ENCODE data around the gene SYNPO2.

SYNPO2 gene

DNA sequence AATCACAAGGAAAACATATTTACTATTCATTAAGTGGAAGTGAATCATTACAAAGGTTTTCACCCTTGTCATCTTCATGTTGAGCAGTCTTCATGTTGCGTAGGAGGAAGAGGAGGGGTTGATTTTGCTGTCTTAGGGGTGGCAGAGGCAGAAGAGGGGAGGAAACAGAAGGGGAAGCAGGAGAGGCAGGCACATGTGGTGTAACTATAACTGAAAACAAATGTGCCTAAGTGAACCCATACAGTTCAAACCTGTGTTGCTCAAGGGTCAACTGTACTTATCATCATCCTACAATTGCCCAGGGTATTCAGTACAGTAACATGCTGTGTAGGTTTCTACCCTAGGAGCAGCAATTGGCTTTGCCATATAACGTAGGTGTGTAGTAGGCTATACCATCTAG, 47.2 kb downstream of the SYNPO2 start:
- no peak for DNase-seq (ENCODE audit: low read depth in 2 of 2)

DNA sequence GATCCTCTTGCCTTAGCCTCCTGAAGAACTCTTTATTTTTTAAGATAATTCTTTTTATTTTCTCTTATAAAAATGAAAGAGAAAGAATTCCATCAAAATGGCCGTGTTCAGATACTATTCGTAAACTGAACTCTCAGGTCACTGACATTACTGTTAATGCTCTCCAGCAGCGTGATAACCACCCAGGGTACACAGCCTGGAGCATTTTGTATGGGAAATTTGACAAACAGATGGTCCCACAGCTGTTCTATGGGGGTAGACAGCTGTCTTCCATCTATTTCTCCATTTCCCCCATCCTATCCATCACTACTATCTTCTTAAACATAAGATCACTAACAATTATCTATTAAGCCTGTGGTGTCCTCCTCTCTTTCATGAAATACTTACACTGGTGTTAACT, 47.8 kb downstream of the SYNPO2 start:
- no peak for DNase-seq (ENCODE audit: low read depth in 2 of 2)

DNA sequence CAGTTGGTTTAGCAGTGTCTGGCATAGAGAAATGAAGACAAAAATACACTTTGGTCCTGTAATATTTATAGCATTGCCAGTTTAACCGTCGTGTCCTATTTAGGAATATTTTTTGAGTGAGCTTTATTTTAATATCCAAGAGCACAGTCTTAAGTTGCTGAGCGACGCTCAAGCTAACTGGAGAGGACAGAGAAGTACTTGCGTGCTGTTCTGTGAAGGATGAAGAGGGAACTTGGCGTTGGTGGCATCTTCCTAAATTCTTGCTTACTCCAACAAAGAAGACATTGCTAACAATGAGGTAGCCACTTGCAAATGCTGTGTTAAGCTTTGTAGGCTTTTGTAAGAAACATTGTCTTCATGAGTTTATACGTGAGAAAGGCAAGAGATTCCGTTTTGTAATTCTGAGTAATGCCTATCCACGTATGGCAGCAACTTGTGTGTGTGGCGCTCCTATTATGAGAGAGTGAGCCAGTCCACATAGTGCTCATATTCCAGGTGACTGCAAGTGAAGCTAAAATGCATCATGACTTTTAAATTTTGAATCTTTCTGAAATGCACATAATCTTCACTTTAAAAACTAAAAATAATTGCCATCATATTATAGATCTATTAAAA, 50.6 kb downstream of the SYNPO2 start:
- no peak for DNase-seq (ENCODE audit: low read depth in 2 of 2)

DNA sequence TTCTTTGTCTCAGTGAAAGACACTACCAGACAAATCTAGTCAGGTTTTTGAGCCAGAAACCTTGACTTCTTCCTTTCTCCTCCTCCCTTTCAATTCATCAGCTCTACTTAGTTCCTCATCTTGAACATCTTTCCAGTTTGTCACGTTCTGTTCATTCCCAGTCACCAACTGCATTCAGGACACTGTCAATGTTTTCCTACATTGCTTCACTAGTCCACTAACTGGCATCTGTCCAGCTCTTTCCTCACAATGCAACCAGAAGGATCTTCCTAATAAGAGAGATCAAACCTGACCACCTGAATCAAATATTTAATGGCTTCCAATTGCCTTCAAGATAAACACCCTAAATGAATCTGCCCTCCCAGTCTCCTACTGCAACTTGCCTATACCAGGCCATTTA, 52.5 kb downstream of the SYNPO2 start:
- DNase-seq (ENCODE audit: low read depth in 2 of 2) = no peak

DNA sequence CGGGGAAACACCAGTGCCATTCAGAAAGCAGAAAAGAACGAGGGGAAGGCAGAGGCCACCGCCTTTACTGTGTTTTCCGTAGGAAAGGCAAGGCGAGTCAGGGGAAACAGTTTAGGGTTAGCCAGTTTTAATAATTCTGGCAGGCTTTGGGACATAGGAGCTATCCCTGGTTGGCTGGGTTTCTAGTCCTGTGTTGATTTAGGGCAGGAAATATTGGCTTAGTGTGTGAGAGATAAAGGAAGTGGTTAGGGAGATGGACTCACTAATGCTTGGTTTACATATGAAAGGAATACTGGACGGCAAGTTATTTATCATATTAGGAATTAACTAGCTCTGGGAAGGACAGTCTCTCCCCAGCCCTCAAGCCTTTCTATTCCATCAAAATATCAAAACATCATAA, 53.1 kb downstream of the SYNPO2 start:
- DNase-seq (ENCODE audit: low read depth in 2 of 2) = no peak

DNA sequence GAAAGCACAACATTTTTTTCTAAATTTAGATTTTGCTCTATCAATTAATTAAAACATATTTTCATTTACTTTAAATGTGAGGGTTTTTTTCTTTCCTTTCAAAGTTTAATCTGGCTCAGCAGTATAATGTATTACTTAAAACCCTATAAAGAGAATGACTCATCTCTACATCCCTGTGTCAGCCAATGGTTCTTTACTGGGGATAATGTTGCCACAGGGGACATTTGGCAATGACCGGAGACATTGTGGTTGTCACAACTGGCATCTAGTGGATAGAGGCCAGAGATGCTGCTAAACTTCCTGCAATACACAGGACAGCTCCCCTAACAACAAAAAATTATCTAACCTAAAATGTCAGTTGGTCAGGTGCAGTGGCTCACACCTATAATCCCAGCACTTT, 53.8 kb downstream of the SYNPO2 start:
- no peak for DNase-seq (ENCODE audit: low read depth in 2 of 2)

DNA sequence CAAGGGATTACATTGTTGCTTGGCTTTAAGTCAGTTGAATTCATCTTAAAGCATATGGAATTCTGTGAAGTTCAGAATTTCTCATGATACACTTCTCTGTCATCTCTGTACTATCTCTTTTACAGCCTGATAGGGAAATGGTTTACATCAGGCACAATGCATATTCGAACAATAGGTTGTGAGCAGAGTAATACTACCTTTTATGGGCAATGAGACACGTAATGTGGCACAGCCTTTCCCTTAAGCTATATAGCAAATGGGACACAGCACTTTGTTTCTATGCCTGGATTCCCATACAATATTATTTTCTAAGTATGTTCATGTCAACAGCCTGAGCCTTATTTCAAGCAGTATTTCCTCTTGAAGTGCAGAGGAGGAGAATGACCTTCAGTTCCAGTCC, 58.4 kb downstream of the SYNPO2 start:
- DNase-seq (ENCODE audit: low read depth in 2 of 2) = no peak

DNA sequence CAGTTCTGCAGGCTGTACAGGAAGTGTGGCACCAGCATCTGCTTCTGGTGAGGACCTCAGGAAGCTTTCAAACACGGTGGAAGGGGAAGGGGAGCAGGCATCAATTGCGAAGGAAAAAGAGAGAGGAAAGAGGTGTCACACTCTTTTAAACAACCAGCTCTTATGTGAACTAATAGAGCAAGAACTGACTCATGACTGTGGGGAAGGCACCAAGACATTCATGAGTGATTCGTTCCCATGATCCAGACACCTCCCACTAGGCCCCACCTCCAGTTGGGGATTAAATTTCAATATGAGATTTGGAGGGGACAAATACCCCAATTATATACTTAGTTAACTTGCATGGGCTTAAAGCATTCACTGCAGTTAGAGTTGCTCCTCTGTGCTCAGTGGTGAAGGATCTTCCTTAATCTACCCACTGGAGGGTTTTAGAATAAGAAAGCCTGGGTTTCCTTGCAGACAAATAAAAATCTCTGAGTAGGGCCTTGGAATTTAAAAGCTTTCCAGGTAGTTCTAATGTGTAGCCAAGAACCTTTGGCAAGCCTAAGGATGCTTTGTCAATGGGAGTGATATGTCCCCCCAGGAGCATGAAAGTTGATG, 60.0 kb downstream of the SYNPO2 start:
- DNase-seq (ENCODE audit: low read depth in 2 of 2) = no peak

DNA sequence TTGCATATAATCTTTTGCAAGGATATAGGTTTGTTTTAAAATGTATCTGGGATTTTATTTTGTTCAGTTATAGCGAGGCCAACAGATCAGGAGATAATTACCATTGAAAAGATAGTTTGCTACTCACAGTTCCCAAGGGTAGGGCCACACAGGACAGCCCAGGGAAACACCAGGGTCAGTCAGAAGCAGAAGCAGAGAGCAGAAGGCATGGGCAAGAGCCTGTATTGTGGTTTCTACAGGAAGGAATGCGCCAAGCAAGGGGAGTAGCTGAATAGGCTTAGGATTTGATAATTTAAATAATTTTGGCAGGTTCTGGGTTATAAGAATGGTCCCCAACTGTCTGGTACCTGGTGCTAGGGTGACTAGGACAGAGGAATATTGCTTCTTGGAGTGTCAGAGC, 61.6 kb downstream of the SYNPO2 start:
- no peak for DNase-seq (ENCODE audit: low read depth in 2 of 2)

DNA sequence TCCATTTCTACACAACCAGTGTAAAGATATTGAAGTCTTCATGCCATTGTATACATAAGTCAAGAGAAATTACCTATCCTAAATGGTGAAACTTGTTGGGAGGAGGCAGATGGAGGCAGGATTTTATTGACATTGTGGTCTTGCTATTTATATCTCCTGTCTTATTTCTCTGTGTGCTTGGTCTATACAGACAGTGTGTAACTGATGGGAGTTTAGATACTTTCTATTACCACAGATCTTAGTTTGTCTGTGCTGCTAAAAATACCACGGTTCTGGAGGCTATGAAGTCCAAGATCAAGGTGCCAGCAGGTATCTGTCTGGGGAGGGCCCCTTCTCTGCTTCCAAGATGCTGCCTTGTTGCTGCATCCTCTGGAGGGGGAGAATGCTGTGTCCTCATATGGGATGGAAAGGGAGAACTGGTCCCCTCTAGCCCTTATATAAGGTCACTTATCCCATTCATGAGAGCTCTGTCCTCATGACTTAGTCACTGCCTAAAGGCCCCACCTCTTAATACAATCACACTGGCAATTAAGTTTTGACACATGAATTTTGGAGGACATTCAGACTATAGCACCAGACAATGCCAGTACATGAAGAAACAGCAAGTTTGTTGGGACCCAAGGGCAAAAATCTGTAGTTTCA, 62.4 kb downstream of the SYNPO2 start:
- no peak for DNase-seq (ENCODE audit: low read depth in 2 of 2)

DNA sequence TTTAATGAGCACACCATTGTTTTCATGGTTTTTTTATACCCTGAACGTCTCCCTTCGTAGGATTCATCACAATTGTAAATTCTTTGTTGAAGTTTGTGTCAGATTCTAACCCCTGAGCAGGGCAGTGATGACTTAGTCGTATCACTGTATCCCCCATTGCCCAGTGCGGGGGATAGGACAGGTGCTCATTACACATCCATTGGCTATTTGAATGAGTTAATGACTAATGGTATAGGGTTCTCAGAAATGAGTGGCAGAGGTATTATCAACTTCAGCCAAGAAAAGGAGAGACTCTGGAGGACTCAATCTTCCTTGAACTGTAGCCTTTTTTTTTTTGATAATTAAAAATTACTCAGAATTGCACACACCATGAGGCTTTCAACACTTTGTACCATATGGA, 64.6 kb downstream of the SYNPO2 start:
- no peak for DNase-seq (ENCODE audit: low read depth in 2 of 2)

DNA sequence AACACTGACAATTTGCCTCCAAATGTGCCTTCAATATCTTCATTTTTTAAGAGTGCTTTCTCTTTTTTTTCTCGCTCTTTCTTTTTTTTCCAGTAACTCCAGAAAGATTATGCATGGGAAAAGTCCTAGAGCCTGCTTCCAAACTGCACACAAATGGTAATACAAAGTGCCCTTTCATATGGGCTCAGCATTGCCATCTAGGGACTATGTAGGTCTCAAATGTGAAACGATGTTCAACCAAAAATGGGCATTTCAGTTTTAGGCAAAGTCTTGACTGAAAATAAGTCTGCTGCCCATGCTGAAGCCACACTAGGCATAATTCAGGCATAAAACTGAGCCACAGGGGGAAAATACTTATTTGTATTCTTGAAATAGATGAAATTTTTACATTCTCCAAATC, 65.6 kb downstream of the SYNPO2 start:
- DNase-seq (ENCODE audit: low read depth in 2 of 2) = no peak

DNA sequence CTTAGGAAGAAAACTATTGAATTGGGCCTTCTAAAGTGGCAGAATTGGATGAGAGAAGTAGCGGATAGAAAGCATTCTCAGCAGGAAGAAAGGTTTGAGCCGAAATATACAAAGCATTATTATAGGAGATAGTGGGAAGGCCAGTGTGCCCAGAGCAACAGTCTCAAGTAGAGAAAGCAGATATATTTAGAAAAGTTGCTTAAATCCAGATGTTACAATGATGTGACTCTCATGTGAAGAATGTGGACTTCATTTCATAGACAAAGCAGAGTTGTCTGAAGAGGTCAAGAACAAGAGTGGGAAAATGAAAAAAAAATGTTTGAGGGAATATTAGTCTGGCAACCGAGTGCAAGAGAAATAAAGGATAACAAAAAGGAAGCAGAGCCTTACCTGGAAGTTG, 66.9 kb downstream of the SYNPO2 start:
- no peak for DNase-seq (ENCODE audit: low read depth in 2 of 2)

DNA sequence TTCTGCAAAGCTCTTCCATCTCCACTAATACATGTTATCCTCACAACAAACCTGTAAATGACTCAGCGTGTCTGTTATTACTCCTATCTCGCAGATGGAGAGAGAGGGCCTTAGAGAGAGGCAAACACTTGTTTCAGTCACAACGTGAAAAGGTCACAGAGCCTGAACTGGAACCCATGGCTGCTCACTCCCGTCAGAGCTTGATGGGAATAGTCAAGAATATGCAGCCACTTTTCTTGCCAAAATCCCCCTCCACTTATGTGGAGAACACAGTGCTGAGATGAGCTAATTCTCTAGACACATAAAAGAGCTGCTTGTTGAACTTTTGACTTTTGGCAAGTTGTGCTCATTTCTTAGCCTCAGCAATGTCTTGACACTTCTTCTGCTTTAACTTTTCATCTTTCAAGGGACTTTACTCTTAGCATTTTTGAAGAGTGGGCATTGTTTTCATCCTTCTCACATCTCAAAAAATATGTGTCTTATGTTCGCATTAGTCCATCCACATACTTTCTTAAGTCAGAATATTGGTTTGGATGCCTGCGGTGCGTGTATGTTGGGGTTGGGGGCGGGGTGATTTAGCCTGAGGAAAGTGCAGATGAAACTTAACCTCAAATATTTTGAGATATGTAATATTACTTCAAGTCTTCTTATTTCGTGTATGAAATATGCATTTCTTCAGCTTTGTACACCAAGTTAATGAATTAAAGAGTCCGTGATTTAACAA, 69.2 kb downstream of the SYNPO2 start:
- DNase-seq (ENCODE audit: low read depth in 2 of 2) = no peak

DNA sequence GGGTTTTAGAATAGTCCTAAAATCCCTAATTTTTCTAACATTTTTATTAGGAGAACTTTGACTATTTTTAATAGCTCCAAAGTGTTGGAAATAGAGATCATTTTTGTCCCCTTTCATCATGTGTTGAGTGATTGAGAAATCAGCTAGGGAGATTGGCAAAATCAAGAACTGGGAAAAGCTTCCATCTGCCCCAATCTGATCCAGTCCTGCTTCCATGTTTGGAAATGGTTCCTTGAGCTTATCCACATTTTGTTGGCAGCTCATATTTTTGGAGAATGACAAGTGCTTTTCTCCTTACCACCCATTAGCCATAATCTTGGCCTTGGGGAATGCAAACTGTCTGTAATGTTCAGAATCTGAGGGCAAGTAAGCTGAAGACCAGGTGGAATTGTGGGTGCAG, 73.9 kb downstream of the SYNPO2 start:
- DNase-seq (ENCODE audit: low read depth in 2 of 2) = no peak

DNA sequence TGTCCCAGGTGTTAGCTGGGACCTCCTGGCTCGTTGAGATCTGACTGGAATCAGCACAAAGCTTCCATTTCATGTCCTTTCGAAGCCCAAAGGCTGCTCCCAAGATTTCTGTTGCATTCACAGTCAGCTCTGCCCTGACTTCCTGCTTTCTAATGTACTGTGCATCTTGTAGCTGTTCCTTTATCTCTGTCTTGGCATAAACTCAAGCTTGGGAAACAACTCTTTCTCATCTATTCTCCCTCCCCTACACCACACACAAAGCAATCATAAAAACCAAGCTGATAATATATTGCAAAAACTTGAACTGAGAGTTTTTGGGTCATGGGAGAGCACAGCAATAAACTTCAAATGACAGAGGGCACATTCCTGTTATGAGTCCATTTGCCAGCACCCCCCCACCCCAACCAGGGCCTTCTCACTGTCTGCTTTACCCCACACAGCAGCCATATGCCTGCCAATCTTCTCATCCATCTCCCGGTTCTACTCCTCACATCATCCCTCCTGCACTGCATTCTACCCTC, 76.3 kb downstream of the SYNPO2 start:
- no peak for DNase-seq (ENCODE audit: low read depth in 2 of 2)

DNA sequence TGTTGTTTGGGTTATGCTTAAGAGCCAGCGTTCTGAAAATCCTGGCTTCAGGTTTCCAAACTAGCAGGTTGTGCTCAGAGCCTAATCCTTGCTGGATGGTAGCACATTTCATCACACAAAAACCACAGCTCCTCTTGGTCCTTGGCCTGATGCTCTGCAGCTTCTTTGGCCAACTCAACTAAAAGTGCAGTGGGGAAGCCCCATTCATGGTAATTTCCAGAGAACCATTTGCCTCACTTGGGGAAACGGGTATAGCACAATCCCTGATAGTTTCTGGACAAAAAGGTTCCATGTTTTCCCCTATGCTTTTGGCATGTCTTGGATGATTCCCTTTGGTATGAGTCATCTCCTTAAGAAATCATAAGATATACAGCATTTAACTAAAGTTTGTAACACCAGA, 78.7 kb downstream of the SYNPO2 start:
- DNase-seq (ENCODE audit: low read depth in 2 of 2) = no peak

DNA sequence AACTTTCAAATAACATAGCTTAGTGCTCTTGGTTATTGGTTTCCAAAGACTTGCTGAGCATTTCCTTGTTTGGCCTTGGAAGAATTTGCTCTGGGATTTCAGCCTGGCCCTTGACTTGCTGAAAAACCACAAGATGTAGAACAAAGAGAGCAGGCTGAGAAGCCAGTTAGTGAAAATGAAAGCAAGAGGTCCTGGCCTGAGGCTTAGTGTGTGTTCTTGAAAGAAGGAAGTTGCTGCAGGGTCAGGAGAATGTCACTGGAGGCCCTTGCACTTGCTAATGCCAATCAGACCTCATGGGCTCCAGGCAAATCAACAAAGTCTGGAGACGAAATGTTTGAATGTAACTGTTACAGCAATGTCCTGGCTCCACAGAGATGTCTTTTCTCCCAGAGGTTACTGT, 79.4 kb downstream of the SYNPO2 start:
- DNase-seq (ENCODE audit: low read depth in 2 of 2) = no peak

DNA sequence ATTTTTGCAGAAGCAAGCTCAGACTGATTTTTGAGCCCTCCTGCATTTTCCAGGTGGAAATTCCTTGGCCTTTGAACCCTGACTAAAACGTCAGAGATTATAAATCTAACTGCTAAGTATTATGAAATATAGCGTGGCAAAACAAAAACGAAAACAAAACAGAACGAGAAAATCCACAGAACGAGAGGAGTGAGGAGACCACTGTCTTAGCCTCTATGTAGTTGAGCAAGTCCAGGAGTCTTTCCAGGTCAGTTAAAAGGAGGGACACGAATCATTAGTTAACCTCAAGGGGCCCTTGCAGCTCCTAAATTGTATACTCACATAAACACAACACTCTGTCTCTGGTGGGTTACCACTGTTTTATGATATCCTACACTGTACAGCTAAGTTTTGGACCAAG, 80.2 kb downstream of the SYNPO2 start:
- no peak for DNase-seq (ENCODE audit: low read depth in 2 of 2)

DNA sequence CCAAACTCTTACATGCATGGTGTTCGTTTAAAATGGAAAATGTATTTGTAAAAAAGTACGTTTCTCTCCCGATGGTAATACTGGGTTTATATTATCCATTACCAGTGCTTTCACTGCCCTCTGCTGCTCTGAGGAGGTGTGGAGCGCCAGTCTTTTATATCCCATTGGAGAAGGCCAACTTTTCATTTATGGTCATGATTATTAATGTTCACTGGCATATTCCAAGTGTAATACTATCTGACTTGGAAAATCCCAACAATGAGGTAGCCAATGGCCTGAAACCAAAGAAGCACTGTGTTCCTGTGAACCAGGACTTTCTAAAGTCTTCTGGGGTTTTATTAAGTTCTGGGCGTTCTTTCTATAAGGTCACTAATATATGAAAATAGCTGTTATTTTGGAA, 80.7 kb downstream of the SYNPO2 start:
- DNase-seq (ENCODE audit: low read depth in 2 of 2) = no peak

DNA sequence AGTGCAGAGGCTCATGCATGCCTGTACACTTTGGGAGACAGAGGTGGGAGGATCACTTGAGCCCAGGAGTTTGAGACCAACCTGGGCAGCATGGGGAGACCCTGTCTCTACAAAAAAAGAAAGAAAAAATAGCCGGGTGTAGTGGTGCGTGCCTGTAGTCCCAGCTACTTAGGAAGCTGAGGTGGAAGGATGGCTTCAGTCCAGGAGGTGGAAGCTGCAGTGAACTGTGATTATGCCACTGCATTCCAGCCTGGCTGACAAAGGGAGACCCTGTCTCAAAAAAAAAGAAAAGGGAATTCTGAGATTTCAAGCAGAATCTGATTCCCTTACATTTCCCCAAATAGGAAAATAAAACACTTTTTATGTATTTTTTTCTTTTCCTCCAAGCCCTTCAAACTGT, 83.5 kb downstream of the SYNPO2 start:
- DNase-seq (ENCODE audit: low read depth in 2 of 2) = no peak

DNA sequence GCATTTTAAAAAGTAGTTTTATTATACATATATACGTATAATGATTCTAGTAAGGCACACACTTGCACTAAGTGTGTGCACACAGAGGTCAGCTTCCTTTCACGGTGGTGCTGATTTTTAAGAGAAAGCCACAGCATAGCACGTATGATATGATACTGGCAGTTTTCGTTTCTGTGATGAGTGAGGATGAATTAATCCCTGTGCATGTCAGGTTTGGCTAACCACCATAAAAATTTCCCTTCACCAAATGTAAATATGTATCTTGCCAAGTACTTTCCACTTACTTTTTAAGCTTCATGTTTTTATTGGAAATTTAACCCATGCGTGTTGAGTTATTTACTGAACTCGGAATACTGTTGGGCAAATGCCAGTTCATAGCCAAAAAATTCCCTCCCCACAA, 84.6 kb downstream of the SYNPO2 start:
- DNase-seq (ENCODE audit: low read depth in 2 of 2) = no peak

DNA sequence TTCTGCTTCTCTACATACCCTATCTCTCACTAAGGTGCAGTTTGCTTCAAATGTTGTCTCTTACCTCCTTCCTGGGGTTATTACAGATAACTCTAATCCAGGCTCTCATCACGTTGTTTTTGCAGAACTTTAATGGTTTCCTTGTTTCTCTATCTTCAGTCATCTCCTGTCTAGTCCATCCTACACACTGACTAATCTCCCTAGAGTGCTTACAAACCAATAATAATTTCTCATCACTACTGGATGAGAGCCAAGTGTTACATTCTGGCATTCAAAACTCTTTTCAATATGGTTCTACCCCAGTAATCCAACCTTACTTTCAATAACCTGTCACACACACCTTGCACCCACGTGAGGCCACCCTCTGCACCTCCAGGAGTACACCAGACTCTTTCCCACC, 86.1 kb downstream of the SYNPO2 start:
- DNase-seq (ENCODE audit: low read depth in 2 of 2) = no peak

All from activated CD4-positive, alpha-beta T cell treated with anti-CD3 and anti-CD28 coated beads for 24 hours (primary cell).